Activated naive CD4-positive, alpha-beta T cell treated with Interleukin-2 at 50 U/mL for 16 hours (primary cell): ENCODE results near the gene RPS8.
A peak's percentile ranks its signal among the peaks of the same experiment; 100 is the strongest.
"Not testable (repeated sequence)": the region's sequence is repeated elsewhere in the genome, so short reads cannot be mapped to it uniquely, and the experiment has no call there.

Source experiments
- DNase-seq: peaks from one replicate; pipeline ENCODE4 v3.0.0-alpha.2; 2020

Gene RPS8

DNA sequence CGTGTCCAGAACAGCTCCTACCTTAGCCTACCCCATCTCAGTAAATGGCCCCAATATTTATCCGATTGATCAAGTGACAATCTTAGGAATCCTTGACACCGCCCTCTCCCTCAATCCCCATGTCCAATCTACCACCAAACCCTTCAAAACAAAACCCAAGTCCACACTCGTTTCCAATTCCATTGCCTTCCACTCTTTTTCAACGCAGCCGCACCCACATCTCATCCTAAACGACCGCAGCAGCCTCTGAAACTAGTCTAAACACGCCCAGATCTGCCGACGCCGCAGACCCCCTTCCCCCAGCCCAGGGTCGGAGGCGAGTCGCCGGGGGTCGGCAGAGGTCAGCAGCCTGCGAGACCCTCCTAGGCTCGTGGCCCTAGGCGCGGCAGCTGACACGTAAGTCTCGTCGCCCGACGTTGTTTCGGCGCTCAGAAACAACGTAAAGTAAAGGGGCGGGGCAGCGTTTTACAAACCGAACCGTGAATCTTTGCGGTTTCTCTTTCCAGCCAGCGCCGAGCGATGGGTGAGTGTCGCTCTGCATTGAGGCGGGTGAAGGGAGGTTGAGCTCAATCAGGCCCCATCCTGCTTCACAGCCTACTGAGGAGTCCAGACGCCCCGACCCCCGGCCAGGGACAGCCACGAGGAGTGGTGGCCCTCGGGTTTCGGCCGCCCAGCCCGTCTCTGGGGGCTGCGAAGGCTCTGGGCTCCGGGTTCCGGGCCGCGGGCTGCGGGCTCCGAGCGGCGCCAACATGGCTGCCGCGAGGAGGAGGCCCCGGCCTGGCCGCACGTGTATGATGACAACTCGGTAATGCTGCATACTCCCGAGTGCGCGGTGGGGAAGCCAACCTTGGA lies at the start of gene RPS8:
TSS of gene RPS8 (plus strand) at position 463 of the 852 bp plus-strand sequence. CDS start at position 520, 57 bp downstream.
- peak; percentile 91 for DNase-seq

DNA sequence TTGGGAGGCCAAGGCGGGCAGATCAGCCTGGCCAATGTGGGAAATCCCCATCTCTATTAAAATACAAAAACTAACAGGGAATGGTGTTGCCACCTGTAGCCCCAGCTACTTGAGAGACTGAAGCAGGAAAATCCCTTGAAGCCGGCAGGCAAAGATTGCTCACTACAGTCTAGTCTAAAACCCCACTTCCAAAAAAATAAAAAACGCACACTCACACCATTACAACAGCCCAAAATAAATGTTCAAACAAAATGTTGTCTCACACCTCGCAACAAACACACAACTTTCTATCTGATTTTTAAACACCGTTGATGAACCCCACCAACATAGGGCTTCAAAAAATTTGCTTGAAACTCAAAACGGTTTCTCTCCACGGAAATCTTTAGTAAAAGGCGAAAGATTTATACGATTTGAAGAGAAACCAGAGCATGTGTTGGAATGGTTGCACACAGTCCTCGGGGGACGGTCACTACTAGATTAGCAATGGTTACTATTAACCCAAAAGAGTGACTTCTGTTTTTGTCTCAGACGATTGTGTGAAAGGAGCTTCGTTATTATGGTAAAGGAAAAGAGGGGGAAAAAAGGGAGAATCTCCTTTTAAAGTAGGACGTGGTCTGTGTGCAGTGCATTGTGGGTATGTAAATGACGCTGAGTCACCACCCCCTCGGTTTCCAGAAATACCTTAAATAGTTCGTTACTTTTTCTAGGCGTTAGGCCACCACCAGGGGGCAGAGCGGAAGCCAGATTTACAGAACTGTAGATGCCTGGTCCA lies 44.4 kb upstream of the RPS8 start, which contains the start of gene RNU5D-1:
TSS of gene RNU5D-1 (minus strand) at position 430 of the 772 bp plus-strand sequence.
- peak; percentile 95 for DNase-seq

DNA sequence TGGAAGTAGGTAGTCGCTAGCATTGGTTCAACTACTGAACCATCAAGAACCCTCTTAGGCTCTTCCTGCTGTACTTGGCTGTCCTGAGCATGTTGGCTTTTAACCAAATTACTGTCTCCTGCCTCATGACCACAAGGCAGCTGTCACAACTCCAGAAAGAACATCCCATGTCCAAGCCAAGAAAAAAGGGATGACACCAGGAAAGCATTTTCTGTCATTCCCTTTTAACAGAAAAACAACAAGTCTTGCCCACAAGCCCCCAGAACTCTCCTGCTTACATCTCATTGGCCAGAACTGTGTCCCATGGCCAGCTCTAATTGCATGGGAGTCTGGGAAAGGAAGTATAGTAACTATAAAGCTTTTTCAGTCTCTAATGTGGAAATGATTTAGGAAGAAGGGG lies 42.0 kb upstream of the RPS8 start:
- no peak for DNase-seq

DNA sequence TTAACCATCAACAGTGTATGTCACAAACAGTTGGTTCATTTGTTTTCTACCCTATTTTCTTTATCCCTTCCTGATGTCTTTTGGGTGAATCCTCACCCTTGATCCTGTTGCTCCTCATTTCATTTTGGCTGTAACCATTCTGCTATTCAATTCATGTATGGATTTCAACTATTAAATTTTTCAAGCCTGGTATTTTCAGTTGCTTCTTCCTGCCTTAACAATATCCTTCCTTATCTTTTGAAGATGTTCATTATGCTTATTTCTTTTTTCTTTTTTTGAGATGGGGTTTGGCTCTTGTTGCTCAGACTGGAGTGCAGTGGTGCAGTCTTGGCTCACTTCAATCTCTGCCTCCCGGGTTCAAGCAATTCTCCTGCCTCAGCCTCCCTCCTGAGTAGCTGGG lies 41.6 kb upstream of the RPS8 start:
- DNase-seq = no peak

DNA sequence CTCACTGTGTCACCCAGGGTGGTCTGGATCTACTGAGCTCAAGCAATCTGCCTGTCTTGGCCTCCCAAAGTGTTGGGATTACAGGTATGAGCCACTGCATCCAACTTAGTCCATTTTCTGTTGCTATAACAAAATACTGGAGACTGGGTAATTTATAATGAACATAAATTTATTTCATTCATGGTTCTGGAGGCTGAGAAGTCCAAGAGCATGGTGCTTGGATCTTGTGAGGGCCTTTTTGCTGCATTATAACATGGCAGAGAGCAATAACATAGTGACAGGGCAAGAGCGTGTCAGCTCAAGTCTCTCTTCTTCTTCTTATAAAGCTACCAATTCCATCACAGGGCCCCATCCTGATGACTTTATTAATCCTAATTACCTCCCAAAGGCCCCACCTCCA lies 39.3 kb upstream of the RPS8 start:
- DNase-seq = no peak

DNA sequence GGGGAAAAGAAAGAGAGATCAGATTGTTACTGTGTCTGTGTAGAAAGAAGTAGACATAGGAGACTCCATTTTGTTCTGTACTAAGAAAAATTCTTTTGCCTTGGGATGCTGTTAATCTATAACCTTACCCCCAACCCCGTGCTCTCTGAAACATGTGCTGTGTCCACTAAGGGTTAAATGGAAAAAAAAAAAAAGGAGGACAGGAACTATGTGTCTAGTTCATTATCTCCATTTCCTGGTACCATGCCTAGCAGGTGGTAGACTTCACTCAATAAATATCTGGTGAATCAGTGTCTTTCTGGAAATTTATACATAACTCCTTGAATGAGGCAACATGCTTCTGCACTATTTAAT lies 36.4 kb upstream of the RPS8 start:
- not testable (repeated sequence) for DNase-seq

DNA sequence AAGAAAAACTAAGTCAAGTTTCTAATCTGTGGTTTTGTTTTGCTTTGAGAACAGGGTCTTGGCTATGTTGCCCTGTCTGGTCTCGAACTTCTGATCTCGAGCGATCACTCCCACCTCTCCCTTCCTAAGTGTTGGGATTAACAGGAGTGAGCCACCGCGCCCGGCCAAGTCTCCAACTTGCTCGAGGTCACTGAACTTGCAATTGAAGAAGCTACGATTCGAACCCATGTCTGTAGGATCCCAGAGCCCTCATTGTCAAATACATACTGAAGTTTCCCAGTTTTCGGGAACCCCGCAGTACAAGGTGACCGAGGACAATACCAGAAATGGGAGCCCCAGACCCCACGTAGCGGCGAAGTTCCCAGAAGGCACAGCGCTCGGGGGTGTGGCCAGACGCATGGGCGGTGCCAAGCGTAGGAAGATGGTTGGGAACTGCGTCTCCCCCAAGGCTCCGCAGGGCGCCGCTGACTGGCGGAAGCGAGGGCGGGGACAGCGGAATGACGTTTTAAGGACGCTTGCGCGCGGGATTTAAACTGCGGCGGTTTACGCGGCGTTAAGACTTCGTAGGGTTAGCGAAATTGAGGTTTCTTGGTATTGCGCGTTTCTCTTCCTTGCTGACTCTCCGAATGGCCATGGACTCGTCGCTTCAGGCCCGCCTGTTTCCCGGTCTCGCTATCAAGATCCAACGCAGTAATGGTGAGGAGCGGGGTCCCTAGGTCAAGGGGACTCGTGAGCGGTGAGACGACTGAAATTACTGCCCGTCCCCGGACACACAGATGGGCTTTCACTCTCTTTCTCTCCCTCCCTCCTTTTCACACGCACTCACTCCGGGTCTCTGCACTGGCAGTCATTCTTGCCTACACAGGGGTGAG lies 35.8 kb upstream of the RPS8 start, which contains the start of gene KIF2C:
TSS of gene KIF2C (plus strand) at position 531 of the 872 bp plus-strand sequence. CDS start at position 627, 96 bp downstream.
- DNase-seq = peak; percentile 99

DNA sequence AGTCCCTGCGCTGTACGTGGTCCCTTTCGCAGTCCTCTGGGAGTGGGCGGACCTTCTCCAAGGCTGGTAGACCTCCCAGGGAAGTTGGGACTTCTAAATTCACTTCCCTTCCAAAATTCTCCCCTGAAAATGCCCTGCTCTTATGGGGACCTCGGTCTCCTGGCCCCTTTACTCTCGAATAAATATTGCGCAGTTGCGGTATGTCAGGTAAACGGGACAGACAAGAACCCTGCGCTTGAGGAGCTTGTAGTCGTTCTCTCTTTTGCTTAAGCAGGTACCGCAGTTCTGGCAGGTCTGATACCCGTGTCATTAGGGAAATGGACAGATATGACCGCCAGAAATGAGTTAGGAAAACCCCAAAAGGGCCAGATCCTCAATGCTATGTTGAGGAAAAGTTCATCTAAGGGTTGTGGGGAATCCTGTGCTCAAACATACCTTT lies 35.1 kb upstream of the RPS8 start:
- no peak for DNase-seq

DNA sequence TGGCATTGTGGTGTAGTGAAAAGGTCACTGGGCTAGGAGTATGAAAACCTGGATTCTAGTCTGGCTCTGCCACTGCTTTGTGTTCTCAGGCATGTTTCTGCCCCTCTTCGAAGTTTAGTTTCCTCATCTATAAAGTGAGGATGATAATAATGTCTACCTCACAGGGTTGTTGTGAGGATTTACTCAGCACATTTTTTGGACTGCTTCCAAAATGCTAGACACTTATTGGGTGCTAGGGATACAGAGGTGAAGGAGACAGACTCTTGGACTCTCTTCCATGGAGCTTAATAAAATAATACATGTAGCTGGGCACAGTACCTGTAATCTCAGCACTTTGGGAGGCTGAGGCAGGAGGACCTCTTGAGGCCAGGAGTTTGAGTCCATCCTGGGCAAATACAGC lies 32.1 kb upstream of the RPS8 start:
- DNase-seq = no peak

DNA sequence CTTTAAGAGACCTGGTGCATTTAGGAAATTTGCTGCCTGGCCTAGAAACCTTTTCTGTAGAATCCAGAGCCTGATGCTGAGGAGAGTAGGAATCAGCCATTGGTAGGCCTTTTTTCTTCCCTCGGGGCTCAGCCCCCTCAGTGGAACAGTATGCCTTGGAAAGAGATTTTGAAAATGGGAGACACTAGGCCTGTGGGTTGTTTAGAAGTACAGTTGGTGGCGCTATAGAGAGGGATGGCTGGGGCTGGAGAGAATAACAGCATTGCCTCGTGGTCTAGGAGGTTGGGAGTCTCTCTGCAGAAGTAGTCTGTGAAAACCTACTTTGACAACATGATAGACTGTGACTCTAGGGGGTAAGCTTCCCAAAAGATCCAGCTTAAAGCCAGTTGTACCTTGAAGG lies 27.5 kb upstream of the RPS8 start:
- DNase-seq = no peak

DNA sequence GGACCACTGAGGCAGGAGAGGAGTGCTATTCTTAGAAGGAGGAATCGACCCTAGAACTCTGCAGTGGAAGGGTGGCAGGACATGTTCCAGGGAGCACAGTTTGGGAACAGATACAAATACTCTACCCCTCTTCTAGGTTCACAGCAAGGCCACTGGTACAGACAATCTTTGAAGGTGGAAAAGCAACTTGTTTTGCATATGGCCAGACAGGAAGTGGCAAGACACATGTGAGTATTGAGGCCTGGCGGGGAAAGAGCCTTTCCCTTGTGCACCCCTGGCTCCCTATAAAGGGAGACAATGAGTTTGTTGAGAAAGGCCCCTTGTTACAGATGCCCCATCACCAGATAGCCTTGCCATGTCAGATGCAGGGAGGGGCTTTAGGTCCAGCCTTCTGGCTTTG lies 17.9 kb upstream of the RPS8 start:
- DNase-seq = no peak

DNA sequence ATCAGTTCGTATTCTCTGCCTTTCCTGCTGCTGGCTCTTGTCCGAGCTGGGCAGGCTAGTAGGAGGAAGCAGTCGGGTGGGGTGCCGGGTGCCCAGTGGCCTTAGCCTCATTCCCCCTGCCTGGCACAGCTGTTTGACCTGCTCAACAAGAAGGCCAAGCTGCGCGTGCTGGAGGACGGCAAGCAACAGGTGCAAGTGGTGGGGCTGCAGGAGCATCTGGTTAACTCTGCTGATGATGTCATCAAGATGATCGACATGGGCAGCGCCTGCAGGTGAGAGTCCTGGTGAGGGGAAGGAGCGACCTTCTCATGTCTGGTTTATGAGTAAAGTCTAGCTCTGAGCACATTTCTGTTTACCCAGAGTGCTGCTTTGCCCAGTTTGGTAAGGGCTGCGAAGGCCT lies 16.3 kb upstream of the RPS8 start:
- no peak for DNase-seq

DNA sequence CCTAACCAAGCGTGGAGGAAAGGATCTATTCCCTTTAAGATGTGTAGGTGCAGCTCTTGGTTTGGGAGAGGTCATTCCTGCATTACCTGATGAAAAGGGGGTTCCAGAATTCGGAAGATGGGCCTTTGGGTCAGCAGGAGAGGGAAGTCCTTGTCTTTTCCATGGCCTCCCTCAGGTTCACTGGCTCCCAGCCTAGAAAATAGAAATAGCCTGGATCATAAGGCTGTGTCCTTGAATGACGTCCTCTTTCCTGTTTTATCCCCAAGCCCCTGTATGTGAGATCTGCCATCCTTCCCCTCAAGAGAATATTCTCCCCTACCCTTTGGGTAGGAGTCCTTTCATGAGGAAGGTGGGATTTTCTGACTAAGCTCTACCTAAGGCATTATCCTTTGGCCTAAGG lies 14.5 kb upstream of the RPS8 start:
- no peak for DNase-seq

DNA sequence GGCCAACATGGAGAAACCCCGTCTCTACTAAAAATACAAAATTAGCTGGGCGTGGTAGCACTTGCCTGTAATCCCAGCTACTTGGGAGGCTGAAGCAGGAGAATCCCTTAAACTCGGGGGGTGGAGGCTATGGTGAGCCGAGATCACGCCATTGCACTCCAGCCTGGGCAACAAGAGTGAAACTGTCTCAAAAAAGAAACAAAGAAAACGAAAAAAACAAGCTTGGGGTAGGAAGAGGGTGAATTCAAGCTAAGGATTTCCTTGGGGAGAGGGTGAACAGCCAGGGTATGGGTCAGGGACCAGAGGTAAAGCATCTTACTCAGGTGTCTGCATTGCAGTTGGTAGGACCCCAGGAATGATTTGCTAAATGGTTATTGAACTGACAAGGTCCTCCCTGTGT lies 8.9 kb upstream of the RPS8 start:
- not testable (repeated sequence) for DNase-seq

DNA sequence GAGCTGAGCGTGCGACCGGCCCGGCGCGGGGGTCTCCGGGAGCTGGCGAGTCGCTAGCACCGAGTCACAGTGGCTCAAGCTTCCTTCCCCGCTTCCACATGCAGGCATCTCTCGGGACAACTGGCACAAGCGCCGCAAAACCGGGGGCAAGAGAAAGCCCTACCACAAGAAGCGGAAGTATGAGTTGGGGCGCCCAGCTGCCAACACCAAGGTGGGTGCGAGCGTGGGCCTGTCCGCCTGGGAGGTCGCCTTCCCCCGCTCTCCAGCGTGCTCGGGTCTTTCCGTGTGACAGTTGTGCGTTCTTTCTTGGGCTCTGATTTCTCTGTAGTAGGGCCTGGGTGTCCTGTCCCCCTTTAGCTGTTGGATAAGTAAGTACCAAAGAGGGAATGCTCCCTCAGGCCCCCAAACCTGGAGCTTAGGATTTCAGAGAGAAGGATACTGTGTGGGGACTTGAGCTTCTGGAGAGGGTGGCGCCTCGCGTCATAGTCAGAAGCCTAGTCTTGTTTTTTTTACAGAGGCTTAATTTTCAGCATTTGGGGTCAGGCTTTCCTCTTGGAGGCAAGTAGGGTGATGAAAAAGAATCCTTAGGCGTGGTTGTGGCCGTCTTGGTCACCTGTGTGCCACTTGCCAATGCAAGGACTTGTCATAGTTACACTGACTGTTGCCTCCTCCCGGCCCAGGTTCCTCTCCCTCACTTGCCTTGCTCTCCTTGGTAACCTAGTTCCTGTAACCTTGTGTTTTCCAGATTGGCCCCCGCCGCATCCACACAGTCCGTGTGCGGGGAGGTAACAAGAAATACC lies 790 bp downstream of the RPS8 start:
- DNase-seq = peak; percentile 57

DNA sequence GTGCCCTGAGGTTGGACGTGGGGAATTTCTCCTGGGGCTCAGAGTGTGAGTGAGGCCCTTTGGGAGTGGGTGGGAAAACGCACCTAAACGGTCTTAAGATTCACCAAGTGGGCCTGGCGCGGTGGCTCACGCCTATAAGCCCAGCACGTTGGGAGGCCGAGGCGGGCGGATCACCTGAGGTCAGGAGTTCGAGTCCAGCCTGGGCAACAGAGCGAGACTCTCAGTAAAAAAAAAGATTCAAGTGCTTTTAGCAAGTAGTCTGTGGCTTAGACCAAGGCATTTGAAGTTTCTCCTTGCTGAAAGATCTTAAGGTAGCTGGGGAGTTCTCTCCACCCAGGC lies 1.4 kb downstream of the RPS8 start:
- no peak for DNase-seq

DNA sequence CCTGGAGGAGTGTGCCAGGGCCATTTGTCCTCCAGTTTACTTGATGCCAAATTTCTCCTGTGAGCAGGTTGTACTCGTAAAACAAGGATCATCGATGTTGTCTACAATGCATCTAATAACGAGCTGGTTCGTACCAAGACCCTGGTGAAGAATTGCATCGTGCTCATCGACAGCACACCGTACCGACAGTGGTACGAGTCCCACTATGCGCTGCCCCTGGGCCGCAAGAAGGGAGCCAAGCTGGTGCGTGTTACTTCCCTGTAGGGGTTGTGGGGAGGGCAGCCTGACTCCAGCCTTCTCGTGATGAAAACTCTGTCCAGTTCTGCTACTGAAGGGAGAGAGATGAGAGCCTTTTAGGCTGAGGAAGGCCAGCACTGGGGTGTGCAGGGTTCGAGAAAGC lies 2.2 kb downstream of the RPS8 start:
- no peak for DNase-seq

DNA sequence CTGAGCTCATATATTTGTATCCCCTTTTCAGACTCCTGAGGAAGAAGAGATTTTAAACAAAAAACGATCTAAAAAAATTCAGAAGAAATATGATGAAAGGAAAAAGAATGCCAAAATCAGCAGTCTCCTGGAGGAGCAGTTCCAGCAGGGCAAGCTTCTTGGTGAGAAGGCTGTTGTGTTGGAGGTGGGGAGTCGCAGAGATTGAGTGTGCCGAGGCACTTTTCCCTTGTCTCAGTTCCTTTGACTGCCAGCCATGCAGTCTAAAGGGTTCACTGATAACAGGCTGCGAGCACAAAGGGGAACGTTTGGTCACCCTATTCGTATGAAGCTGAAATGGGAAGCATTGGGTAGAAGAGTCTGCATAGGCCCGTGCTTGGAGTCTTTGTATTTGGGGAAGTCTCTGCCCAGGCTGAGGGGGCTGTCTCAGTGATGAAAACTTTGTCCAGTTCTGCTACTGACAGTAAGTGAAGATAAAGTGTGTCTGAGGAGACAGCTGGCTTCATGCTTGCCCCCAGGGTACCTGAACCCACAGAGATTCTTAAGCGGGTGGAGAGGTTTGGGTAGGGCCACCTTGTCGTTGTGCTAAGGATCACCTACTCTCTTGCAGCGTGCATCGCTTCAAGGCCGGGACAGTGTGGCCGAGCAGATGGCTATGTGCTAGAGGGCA lies 2.8 kb downstream of the RPS8 start:
- no peak for DNase-seq

DNA sequence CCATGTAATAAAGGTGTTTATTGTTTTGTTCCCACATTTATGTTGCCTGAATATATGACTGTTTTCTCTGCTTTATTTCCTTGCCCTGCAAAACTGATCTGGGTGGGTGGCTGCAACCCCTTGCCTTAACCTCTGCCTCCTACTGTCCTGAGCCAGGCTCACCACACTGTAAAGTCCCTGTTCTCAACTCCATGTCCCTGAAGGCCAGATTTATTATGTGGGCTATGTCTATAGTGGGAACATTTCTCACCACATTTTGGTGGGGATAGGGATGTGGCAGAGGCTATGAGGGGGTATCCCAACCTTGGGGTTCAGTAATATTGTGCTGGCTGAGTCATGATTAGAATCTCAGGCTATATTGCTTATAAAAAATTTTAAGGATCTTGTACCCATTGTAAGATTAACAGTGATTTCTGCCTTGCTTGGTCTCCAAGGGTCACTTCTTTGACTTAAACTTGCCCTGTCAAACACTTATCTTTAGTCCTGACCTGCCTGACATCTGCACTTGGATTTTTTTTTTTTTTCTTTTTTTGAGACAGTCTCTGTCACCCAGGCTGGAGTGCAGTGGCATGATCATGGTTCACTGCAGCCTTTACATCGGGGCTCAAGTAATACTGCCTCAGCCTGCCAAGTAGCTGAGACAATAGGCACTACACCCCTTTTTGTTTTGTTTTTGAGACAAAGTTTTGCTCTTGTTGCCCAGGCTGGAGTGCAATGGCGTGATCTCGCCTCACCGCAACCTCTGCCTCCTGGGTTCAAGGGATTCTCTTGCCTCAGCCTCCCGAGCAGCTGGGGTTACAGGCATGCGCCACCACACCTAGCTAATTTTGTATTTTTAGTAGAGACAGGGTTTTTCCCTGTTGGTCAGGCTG lies 3.6 kb downstream of the RPS8 start:
- no peak for DNase-seq

DNA sequence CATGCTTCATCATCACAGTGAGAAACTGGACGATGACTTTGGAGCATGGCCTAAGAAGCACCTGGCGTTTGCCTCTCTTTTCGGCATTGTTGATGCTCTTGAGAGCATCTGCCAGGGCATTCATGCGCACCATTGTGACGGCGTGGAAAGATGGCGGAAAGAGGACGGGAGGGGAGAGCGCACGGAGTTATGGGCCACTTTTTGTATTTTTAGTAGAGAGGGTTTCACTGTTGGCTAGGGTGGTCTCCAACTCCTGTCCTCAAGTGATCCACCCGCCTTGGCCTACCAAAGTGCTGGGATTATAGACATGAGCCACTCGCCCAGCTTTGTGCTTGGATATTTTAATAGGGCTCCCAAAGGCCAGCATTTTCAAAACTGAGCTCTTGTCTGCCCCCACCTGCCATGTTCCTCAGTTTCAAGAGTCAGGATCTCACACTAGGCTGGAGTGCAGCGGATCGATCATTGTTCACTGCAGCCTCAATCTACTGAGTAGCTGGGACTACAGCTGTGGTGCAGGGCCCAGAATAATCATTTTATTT lies 5.3 kb downstream of the RPS8 start:
- DNase-seq = no peak
